HEK293 (cell line): Measurements from ENCODE around the gene PGAM5.

Experiments
- CTCF ChIA-PET: fragments of 350-600 bp; formaldehyde crosslinking; extraction: SDS; loops from one replicate; lab custom pipeline; 2021; ENCODE audit warnings: antibody characterized with exemption; lab: Yijun Ruan, JAX
- POLR2A ChIA-PET: fragments of 300-600 bp; formaldehyde crosslinking; extraction: SDS; loops from one replicate; lab custom pipeline; 2020; ENCODE audit warnings: antibody characterized with exemption, inconsistent platforms; lab: Yijun Ruan, JAX
- H3K27ac ChIP-seq: fragments of 200-500 bp; sonication (Bioruptor generic); 2 replicates; pipeline ENCODE4 v1.5.1; 2014; ENCODE audit warnings: low read depth, low read length, control low read depth, inconsistent platforms; ENCODE audit errors: extremely low read depth
- H3K36me3 ChIP-seq, 2 experiments: fragments of 200-500 bp in 1 of 2; sonication (Bioruptor generic) in 1 of 2; 1 replicate in 1 of 2; 2 replicates in 1 of 2; pipeline ENCODE4 v1.5.1; 2014 to 2017; ENCODE audit warnings: inconsistent platforms in 2 of 2, low read length in 2 of 2; ENCODE audit not compliant: control insufficient read depth in 2 of 2, insufficient read depth in 1 of 2
- H3K4me1 ChIP-seq: fragments of 200-500 bp; sonication (Bioruptor generic); 2 replicates; pipeline ENCODE4 v1.5.1; 2014; ENCODE audit warnings: mild to moderate bottlenecking, low read length, inconsistent platforms; ENCODE audit not compliant: control insufficient read depth, insufficient read depth
- H3K4me3 ChIP-seq: 2 replicates; pipeline ENCODE4 v1.5.1; 2011; ENCODE audit warnings: low read depth, mild to moderate bottlenecking, control low read depth, low read length, moderate library complexity
- H3K9me3 ChIP-seq: fragments of 200-500 bp; sonication (Bioruptor generic); 2 replicates; pipeline ENCODE4 v1.5.1; 2014; ENCODE audit warnings: low read depth, low read length, inconsistent platforms; ENCODE audit not compliant: control insufficient read depth, insufficient read depth
- PATZ1 ChIP-seq: fragments of 450-650 bp; formaldehyde crosslinking; IDR thresholded peaks from 2 replicates; pipeline ENCODE4 v1.5.1; 2016; ENCODE audit warnings: missing biosample characterization, missing genetic modification characterization
- SCRT2 ChIP-seq: fragments of 450-650 bp; formaldehyde crosslinking; IDR thresholded peaks from 2 replicates; pipeline ENCODE4 v1.5.1; 2016; ENCODE audit warnings: missing biosample characterization, missing genetic modification characterization
- ZBTB17 ChIP-seq: fragments of 450-650 bp; formaldehyde crosslinking; IDR thresholded peaks from 2 replicates; pipeline ENCODE4 v1.5.1; 2016; ENCODE audit warnings: missing biosample characterization, missing genetic modification characterization
- ZBTB44 ChIP-seq: fragments of 450-650 bp; IDR thresholded peaks from 2 replicates; pipeline ENCODE4 v1.5.1; 2018; ENCODE audit warnings: missing biosample characterization, mild to moderate bottlenecking, missing genetic modification characterization
- ZEB2 ChIP-seq: fragments of 450-650 bp; formaldehyde crosslinking; IDR thresholded peaks from 2 replicates; pipeline ENCODE4 v1.5.1; 2016; ENCODE audit warnings: missing biosample characterization, missing genetic modification characterization
- ZNF133 ChIP-seq: fragments of 450-650 bp; formaldehyde crosslinking; IDR thresholded peaks from 2 replicates; pipeline ENCODE4 v1.5.1; 2016; ENCODE audit warnings: missing biosample characterization, missing genetic modification characterization
- ZNF146 ChIP-seq: fragments of 450-650 bp; formaldehyde crosslinking; IDR thresholded peaks from 2 replicates; pipeline ENCODE4 v1.5.1; 2016; ENCODE audit warnings: missing biosample characterization, missing genetic modification characterization
- ZNF19 ChIP-seq: fragments of 450-650 bp; formaldehyde crosslinking; IDR thresholded peaks from 2 replicates; pipeline ENCODE4; 2016; ENCODE audit warnings: missing biosample characterization, missing genetic modification characterization, low read depth
- ZNF24 ChIP-seq: fragments of 450-650 bp; formaldehyde crosslinking; IDR thresholded peaks from 2 replicates; pipeline ENCODE4 v1.5.1; 2016; ENCODE audit warnings: missing biosample characterization, missing genetic modification characterization
- ZNF280D ChIP-seq: fragments of 450-650 bp; formaldehyde crosslinking; IDR thresholded peaks from 2 replicates; pipeline ENCODE4 v1.5.1; 2016; ENCODE audit warnings: missing biosample characterization, missing genetic modification characterization
- ZNF416 ChIP-seq: fragments of 450-650 bp; formaldehyde crosslinking; IDR thresholded peaks from 2 replicates; pipeline ENCODE4 v1.5.1; 2016; ENCODE audit warnings: missing biosample characterization, missing genetic modification characterization
- ZNF501 ChIP-seq: fragments of 450-650 bp; formaldehyde crosslinking; IDR thresholded peaks from 2 replicates; pipeline ENCODE4 v1.5.1; 2016; ENCODE audit warnings: missing biosample characterization, missing genetic modification characterization
- ZNF596 ChIP-seq: fragments of 450-650 bp; IDR thresholded peaks from 2 replicates; pipeline ENCODE4 v1.5.0; 2018; ENCODE audit warnings: missing biosample characterization, mild to moderate bottlenecking, missing genetic modification characterization, moderate library complexity
- ZNF600 ChIP-seq: fragments of 450-650 bp; formaldehyde crosslinking; IDR thresholded peaks from 2 replicates; pipeline ENCODE4 v1.5.1; 2016; ENCODE audit warnings: missing biosample characterization, missing genetic modification characterization
- ZNF629 ChIP-seq: fragments of 450-650 bp; formaldehyde crosslinking; IDR thresholded peaks from 2 replicates; pipeline ENCODE4 v1.5.1; 2017; ENCODE audit warnings: missing biosample characterization, missing genetic modification characterization
- ZNF791 ChIP-seq: fragments of 450-650 bp; formaldehyde crosslinking; IDR thresholded peaks from 2 replicates; pipeline ENCODE4 v1.5.1; 2016; ENCODE audit warnings: missing biosample characterization, missing genetic modification characterization
- ZSCAN16 ChIP-seq: fragments of 450-650 bp; formaldehyde crosslinking; IDR thresholded peaks from 2 replicates; pipeline ENCODE4 v1.5.1; 2016; ENCODE audit warnings: missing biosample characterization, missing genetic modification characterization

The PGAM5 gene

GRCh38 chr12:132740652-132741051, 30.0 kb downstream of the PGAM5 start (continued):
- no peak for TF ChIP-seq ZBTB44 (tag by site-specific recombination)
- TF ChIP-seq ZSCAN16 = no peak

- POLR2A ChIA-PET = no interaction called here
- H3K4me3 ChIP-seq = no peak overlapping the region
- H3K9me3 ChIP-seq = no peaks in the 10 kb centered on the region
- CTCF ChIA-PET = no interaction called here
- H3K4me1 ChIP-seq = no peaks in the 10 kb centered on the region
- TF ChIP-seq ZBTB17 (tag by site-specific recombination) (no peak), ZNF133 (no peak), ZNF146 (tag by site-specific recombination) (no peak), ZNF501 (tag by site-specific recombination) (no peak), PATZ1 (tag by site-specific recombination) (no peak), ZNF600 (no peak)
- TF ChIP-seq, all 188 proteins: peak for 0
- peaks cover 74 to 97% of the 10 kb centered on the region in 2 experiments for H3K36me3 ChIP-seq
- H3K27ac ChIP-seq = no peak overlapping the region
Measured at GRCh38 chr12:132741620-132742019, 31.0 kb downstream of the PGAM5 start.

- no peak for TF ChIP-seq ZNF791
- TF ChIP-seq ZNF596 (tag by site-specific recombination) = no peak
- TF ChIP-seq ZNF24 (tag by site-specific recombination) = no peak
- no peak for TF ChIP-seq ZNF19 (tag by site-specific recombination)
- TF ChIP-seq ZEB2 = no peak
- TF ChIP-seq ZNF280D (tag by site-specific recombination) = no peak
- TF ChIP-seq SCRT2 (tag by site-specific recombination) = no peak
Measured at GRCh38 chr12:132743831-132744230, 33.2 kb downstream of the PGAM5 start.

GRCh38 chr12:132746613-132747012, 36.0 kb downstream of the PGAM5 start:
- H3K36me3 ChIP-seq = peaks cover 73 to 96% of the 10 kb centered on the region in 2 experiments
- no peak for TF ChIP-seq ZNF629 (tag by site-specific recombination)
- no peak for TF ChIP-seq ZNF416
- TF ChIP-seq ZNF600 = peak; percentile 58; the same call in 1 of the 2 replicates
- peak overlapping the region; percentile 17; the same call in 1 of the 2 replicates for H3K27ac ChIP-seq
- no peaks in the 10 kb centered on the region for H3K4me1 ChIP-seq
- H3K4me3 ChIP-seq = no peak overlapping the region
- CTCF ChIA-PET = no interaction called here
- POLR2A ChIA-PET = no interaction called here
- no peaks in the 10 kb centered on the region for H3K9me3 ChIP-seq

More at GRCh38 chr12:132743831-132744230, 33.2 kb downstream of the PGAM5 start:
- POLR2A ChIA-PET = no interaction called here
- no peak overlapping the region for H3K27ac ChIP-seq
- CTCF ChIA-PET = no interaction called here
- H3K4me1 ChIP-seq = no peaks in the 10 kb centered on the region
- H3K9me3 ChIP-seq = no peaks in the 10 kb centered on the region
- H3K4me3 ChIP-seq = no peak overlapping the region
- H3K36me3 ChIP-seq = peaks cover 70 to 98% of the 10 kb centered on the region in 2 experiments
